Immature natural killer cell (primary cell): ENCODE data around the gene MCOLN2. TPM values are rescaled to one million over a fixed set of nuclear protein-coding genes. Genes with fewer than 3 reads are reported as not detected.

Source experiments
- DNase-seq, 3 donors: peaks; one replicate each; pipeline ENCODE4 v3.0.0; 2022; ENCODE audit warnings: mixed read lengths in 1 of 3
- H3K27ac Mint-ChIP-seq, 6 donors: one replicate each; pipeline ENCODE4 v1.8.0; 2020; ENCODE audit warnings: mixed read lengths in 6 of 6, mild to moderate bottlenecking in 5 of 6, inconsistent platforms in 4 of 6, moderate library complexity in 3 of 6
- H3K27me3 Mint-ChIP-seq, 3 donors: one replicate each; pipeline ENCODE4 v1.8.0; 2020 to 2021; ENCODE audit warnings: low read depth in 3 of 3, mild to moderate bottlenecking in 3 of 3, mixed read lengths in 3 of 3, moderate library complexity in 3 of 3, inconsistent platforms in 1 of 3
- H3K36me3 Mint-ChIP-seq, 3 donors: one replicate each; pipeline ENCODE4 v1.8.0; 2020; ENCODE audit warnings: mixed read lengths in 3 of 3, inconsistent platforms in 2 of 3, mild to moderate bottlenecking in 2 of 3
- H3K4me1 Mint-ChIP-seq, 2 donors: one replicate each; pipeline ENCODE4 v1.8.0; 2020; ENCODE audit warnings: inconsistent platforms in 2 of 2, mild to moderate bottlenecking in 2 of 2, mixed read lengths in 2 of 2, moderate library complexity in 1 of 2
- H3K4me3 Mint-ChIP-seq, 5 donors: one replicate each; pipeline ENCODE4 v1.8.0; 2020; ENCODE audit warnings: mild to moderate bottlenecking in 5 of 5, mixed read lengths in 5 of 5, inconsistent platforms in 3 of 5, moderate library complexity in 3 of 5
- H3K9me3 Mint-ChIP-seq, 6 donors: one replicate each; pipeline ENCODE4 v1.8.0; 2020; ENCODE audit warnings: mild to moderate bottlenecking in 6 of 6, mixed read lengths in 6 of 6, inconsistent platforms in 4 of 6, moderate library complexity in 3 of 6
- polyA plus RNA-seq, 3 donors: library from polyadenylated mRNA; unstranded; fragments of 300-500 nt; fragmentation: Illumina TruSeq; gene quantifications; one replicate each; pipeline ENCODE4 v1.2.3, GENCODE V29; 2021

MCOLN2 gene
- polyA plus RNA-seq, 3 donors from 2014 or later, result 1.4 to 3.8 (median 2.1) TPM

DNA sequence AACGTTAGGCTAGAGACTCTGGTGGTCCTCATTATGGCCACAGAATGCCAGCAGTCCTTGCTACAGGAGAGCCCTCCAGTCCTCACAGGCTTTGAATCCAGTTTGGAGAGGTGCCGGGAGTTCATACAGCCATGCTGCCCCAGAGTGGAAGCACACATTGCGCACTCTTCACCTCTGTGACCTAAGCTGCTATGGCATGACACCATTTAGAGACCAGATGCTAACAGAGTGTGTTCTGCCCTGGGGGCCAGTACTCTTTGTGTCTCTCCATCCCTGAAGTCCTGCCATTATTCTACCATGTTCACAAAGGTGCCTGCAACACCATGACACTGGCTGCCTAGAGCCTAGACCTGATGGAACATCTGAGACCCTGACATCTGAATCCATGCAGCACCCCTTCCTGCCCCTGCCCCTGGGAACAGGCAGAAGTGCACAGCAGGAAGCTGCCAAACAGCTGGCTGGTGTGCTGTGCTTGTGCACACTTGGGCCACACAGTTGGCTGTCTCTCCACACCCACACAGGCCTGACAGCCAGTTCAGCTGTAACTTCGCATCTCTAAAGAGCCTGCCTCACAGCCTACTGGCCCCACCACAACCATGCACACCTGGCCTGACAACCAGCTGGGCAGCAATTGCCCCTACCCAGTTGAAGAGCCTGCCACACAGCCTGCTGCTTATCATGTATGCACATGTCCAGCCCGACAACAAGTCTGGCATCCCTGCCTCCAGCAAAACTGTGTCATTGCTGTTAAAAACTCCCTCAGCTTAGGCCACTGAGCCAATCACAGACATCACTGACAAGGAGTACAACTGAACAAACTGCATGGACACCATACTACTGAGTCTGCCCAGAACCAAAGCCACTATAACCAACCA, 49.1 kb downstream of the MCOLN2 start:
- H3K27ac Mint-ChIP-seq, result peak overlapping the region in 1 of 6 donors; percentile 94
- H3K9me3 Mint-ChIP-seq, result no peaks in the 10 kb centered on the region
- no peak overlapping the region for H3K4me3 Mint-ChIP-seq
- H3K4me1 Mint-ChIP-seq, result peaks cover 10 to 19% of the 10 kb centered on the region in 2 donors
- DNase-seq, result no peak
- peaks cover 4 to 5% (median 4%) of the 10 kb centered on the region in 3 donors for H3K27me3 Mint-ChIP-seq
- peaks cover 4 to 10% (median 5%) of the 10 kb centered on the region in 3 donors for H3K36me3 Mint-ChIP-seq

DNA sequence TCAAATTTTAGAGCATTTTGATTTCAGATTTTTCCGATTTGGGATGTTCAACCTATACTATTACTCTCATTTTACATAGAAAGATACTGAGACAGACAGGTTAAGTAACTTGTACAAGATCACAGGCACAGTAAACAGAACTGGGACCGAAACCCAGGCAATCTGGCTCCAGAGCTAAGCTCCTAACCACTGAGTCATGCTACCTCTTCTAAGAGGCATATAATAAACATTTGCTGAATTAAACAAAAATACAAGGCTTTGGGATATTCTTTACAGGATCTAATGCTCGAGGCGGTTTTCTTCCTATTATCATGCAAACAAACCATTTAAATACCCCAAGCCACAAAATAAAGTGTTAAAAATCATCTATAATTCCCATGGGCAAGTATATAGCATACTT, 50.3 kb downstream of the MCOLN2 start:
- H3K27ac Mint-ChIP-seq, result peak overlapping the region in 4 of 6 donors; percentile 37 to 94 (median 50)
- peaks cover 4 to 5% (median 4%) of the 10 kb centered on the region in 3 donors for H3K27me3 Mint-ChIP-seq
- no peak for DNase-seq
- no peaks in the 10 kb centered on the region for H3K9me3 Mint-ChIP-seq
- peaks cover 4 to 10% (median 5%) of the 10 kb centered on the region in 3 donors for H3K36me3 Mint-ChIP-seq
- H3K4me3 Mint-ChIP-seq, result peak overlapping the region in 1 of 5 donors; percentile 37
- H3K4me1 Mint-ChIP-seq, result peaks cover 10 to 19% of the 10 kb centered on the region in 2 donors

DNA sequence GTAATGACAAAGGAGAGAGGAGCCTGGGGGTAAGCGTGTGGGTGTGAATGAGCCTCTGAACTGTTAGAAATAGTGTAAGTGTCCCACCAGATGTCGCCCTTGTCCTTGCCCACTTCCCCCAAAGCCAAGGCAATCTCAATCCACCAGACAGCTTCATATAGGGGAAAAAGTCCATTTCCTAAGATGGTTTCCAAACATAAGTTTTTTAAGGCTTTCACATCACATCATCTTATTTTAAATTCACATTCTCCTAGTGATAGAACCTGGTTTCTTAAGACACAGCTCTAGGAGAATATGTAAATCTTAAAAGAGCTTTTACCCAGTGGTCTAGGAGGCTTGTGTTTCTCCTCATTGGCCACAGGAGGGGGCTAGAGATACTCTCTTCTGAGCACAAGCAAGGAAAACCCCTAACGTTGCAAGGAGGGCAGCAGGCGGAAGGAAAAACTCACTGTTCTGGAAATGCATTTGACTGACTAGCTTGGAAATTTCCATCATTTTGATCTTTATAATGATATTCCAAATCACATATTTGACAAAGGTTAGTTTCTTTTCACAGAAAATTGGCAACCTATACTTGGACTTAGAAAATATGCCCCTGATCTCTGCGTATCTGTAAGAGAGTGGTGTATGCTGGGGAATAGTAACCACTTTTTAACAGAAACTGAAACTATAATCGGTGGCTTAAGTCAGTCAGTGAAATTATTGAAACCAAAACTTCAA, 52.0 kb downstream of the MCOLN2 start:
- peak overlapping the region; percentile 82 to 95 (median 90) for H3K4me3 Mint-ChIP-seq
- H3K36me3 Mint-ChIP-seq, result peaks cover 0 to 4% (median 0%) of the 10 kb centered on the region in 3 donors
- peaks cover 4 to 5% (median 4%) of the 10 kb centered on the region in 3 donors for H3K27me3 Mint-ChIP-seq
- DNase-seq, result peak; percentile 88 to 90 (median 90)
- peaks cover 10 to 19% of the 10 kb centered on the region in 2 donors for H3K4me1 Mint-ChIP-seq
- H3K9me3 Mint-ChIP-seq, result no peaks in the 10 kb centered on the region
- H3K27ac Mint-ChIP-seq, result peak overlapping the region; percentile 94 to 98 (median 96)

DNA sequence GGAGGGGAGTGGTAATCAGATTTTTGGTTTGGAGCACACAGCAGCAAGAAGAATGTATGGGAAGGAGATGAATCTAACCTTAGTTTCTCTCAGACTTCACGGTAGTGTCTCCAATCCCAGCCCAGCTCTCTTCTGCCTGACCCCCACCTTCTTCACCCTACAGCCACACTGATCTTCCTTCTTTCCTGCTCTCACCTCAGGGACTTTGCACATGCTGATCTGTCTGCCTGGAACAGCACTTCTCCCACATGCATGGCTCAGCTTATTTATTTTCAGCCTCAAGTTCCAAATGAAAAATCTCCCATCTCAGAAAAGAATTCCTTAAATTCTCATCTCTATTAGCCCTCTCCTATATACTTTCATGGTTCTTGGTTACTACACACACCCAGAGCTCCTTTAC, 55.1 kb downstream of the MCOLN2 start:
- Mint-ChIP-seq H3K27me3 (peaks cover 0 to 5% (median 0%) of the 10 kb centered on the region in 3 donors), H3K4me3 (no peak overlapping the region), H3K27ac (no peak overlapping the region), H3K4me1 (peaks cover 10 to 19% of the 10 kb centered on the region in 2 donors), H3K9me3 (no peaks in the 10 kb centered on the region), H3K36me3 (no peaks in the 10 kb centered on the region)
- no peak for DNase-seq

DNA sequence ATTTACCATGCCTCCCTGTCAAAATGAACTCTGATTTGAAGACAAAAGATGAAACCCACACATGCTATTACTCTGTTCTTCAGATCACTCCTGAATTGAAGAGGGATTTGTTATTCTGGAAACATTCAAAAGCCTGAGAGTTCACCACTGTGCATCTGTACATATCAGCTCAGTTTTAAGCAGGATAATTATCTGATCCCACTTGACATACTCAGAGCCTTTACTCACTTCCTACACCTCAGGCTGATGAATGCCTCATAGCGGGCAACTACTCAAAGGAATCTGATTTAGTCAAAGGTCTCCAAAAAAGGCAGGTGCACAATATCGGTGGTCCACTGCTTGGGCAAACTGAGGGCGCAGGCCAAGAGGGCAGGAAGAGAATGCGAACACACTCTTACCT, 56.4 kb downstream of the MCOLN2 start:
- H3K9me3 Mint-ChIP-seq, result no peaks in the 10 kb centered on the region
- no peaks in the 10 kb centered on the region for H3K36me3 Mint-ChIP-seq
- no peak overlapping the region for H3K27ac Mint-ChIP-seq
- no peaks in the 10 kb centered on the region for H3K27me3 Mint-ChIP-seq
- no peak overlapping the region for H3K4me3 Mint-ChIP-seq
- DNase-seq, result no peak
- peaks cover 7 to 11% of the 10 kb centered on the region in 2 donors for H3K4me1 Mint-ChIP-seq

DNA sequence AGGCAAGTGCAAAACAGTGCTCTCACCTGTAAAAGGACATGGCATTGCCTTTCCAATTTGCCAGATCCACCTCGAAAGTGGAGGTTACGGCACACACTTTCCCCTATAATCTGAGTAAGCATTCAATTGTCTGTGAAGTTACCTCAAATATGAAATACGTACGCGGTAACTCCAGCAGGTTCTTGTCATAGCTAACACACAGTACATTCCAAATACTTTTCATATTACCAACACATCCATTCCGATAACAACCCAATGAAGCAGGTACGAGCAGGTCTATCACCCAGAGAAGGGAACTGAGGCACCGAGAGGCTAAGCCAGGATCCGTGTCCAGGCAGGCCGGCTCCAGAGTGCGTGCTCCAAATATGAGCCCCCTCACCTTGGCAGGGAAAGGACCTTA, 57.2 kb downstream of the MCOLN2 start:
- Mint-ChIP-seq H3K27me3 (no peaks in the 10 kb centered on the region), H3K4me1 (peaks cover 3 to 4% of the 10 kb centered on the region in 2 donors), H3K4me3 (no peak overlapping the region), H3K27ac (no peak overlapping the region), H3K9me3 (no peaks in the 10 kb centered on the region), H3K36me3 (no peaks in the 10 kb centered on the region)
- DNase-seq, result no peak

DNA sequence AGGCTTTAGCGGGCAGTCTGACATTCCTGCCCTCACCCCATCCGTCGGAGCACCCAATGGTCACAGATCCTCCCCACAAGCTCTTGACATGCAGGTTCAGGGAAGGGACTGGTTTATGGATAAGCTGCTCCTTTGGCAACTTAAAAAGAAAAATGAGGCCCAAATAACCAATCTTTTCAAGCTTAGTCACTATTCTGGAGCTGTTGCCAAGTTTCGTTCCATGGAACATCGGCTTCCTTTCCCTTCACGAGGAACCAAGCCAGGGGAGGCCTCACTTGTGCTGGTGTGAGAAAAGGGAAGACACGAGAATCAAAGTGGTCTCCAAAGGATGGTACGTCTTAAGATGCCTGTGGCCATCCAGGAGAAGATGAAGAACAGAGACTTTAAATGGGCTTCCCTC, 57.8 kb downstream of the MCOLN2 start:
- no peak overlapping the region for H3K27ac Mint-ChIP-seq
- H3K27me3 Mint-ChIP-seq, result no peaks in the 10 kb centered on the region
- no peak overlapping the region for H3K4me3 Mint-ChIP-seq
- no peaks in the 10 kb centered on the region for H3K9me3 Mint-ChIP-seq
- no peaks in the 10 kb centered on the region for H3K36me3 Mint-ChIP-seq
- H3K4me1 Mint-ChIP-seq, result no peaks in the 10 kb centered on the region
- DNase-seq, result no peak

DNA sequence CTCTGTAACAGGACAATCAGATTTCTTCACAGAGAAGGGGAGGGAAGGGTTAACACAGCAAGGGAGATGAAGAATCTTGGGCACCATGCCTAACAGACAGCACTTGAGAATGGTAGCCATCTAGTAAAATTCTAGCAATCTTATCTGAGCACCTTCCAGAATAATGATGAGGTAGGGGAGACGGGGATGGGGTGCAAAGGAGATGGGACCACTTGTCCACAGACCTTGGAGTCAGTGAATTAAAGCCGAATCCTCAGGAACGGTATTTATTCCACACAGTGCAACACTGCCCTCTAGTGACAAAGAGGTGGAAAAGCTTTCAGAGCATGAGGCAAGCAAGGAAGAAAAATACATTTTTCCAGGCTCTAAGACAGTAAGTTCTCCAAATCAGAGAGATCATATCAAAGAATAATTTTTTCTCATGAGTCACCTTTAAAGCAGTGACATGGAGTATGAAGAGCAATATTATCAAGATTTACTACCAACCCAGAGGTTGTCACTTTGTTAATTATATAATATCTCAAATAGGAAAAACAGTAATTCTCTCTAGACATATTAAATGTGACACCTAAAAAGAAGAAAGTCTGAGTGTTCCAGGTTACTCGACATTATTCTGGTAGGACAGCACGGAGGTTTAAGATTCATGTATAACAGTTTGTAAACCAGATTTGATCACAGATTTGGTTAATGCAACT, 60.6 kb downstream of the MCOLN2 start:
- Mint-ChIP-seq H3K36me3 (peaks cover 0 to 2% (median 0%) of the 10 kb centered on the region in 3 donors), H3K9me3 (no peaks in the 10 kb centered on the region), H3K27ac (no peak overlapping the region), H3K4me1 (no peaks in the 10 kb centered on the region), H3K4me3 (no peak overlapping the region), H3K27me3 (peaks cover 0 to 2% (median 0%) of the 10 kb centered on the region in 3 donors)
- peak; percentile 50 to 56 (median 55) for DNase-seq

DNA sequence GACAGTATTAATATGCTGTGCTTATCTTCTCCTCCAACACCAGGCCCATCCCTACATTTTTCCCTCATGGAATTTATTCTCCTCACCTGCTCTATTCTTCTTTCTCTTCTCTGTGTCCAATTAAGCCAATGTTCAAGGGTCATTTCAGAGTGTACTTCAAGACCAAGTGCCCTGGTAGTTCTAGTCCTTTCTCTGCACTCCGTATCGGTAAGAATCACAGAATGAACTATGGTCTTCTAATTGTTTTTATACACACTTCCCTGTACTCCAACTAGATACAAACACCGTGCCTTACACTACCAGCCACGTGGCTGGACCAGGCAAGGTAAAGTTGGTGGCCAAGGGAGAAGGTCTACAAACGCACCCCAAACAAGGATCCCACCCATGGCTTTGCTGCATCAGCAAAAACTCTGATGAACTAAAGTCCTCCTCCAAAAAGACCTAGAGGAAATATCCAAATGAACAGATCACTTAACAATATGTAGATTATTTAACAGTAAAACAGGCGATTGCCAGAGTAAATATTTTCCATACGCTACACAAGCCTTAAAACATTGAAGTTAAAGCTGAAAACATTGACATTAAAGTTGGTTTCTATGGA, 63.8 kb downstream of the MCOLN2 start:
- H3K4me1 Mint-ChIP-seq, result no peaks in the 10 kb centered on the region
- H3K27ac Mint-ChIP-seq, result no peak overlapping the region
- no peaks in the 10 kb centered on the region for H3K9me3 Mint-ChIP-seq
- peaks cover 0 to 2% (median 2%) of the 10 kb centered on the region in 3 donors for H3K27me3 Mint-ChIP-seq
- no peak overlapping the region for H3K4me3 Mint-ChIP-seq
- no peak for DNase-seq
- peaks cover 0 to 2% (median 2%) of the 10 kb centered on the region in 3 donors for H3K36me3 Mint-ChIP-seq

DNA sequence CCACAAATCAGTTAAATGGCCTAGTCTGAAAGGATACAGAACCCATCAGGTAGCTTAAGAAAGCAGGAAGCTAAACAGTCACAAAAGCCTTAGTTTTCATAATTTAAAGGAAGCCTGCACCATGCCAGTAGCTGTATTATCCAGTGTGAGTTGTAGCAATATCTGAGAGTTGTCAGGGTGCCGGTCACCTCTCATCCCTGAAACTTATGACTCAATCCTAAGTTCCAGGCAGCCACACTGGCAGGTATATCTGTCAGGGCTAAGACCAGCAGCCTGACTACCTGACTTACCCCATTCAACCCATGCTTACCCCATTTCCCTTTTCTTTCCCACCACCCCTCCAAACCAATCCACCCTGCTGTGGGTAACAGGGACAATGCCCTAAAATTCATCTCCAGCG, 66.1 kb downstream of the MCOLN2 start:
- Mint-ChIP-seq H3K4me3 (no peak overlapping the region), H3K27me3 (peaks cover 2% of the 10 kb centered on the region in 3 donors)

DNA sequence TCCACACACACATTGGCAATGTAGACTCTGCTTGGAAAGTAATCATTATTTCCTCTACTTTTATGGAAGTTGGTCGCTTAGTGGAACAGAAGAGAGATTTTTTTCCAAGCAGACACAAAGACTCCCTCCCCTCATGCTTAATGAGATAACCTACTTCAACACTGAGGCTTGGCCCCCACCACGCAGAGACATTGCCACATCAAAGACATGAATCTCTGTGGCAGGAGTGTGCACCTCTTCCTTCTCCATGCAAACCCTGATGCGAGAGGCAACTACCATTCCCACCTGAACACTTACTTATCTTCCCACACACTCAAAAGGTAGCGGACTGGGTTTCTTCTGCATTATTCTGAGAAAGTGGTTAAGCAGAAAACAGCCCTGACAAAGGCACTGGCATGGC, 66.6 kb downstream of the MCOLN2 start:
- peaks cover 0 to 6% (median 2%) of the 10 kb centered on the region in 3 donors for H3K36me3 Mint-ChIP-seq
- H3K27ac Mint-ChIP-seq, result no peak overlapping the region
- no peaks in the 10 kb centered on the region for H3K9me3 Mint-ChIP-seq
- H3K4me1 Mint-ChIP-seq, result no peaks in the 10 kb centered on the region
- H3K27me3 Mint-ChIP-seq, result peaks cover 2% of the 10 kb centered on the region in 3 donors
- DNase-seq, result no peak
- no peak overlapping the region for H3K4me3 Mint-ChIP-seq

More for the DNA sequence above, 66.1 kb downstream of the MCOLN2 start:
- H3K36me3 Mint-ChIP-seq, result peaks cover 0 to 6% (median 2%) of the 10 kb centered on the region in 3 donors
- no peaks in the 10 kb centered on the region for H3K4me1 Mint-ChIP-seq
- DNase-seq, result no peak
- no peaks in the 10 kb centered on the region for H3K9me3 Mint-ChIP-seq
- no peak overlapping the region for H3K27ac Mint-ChIP-seq

DNA sequence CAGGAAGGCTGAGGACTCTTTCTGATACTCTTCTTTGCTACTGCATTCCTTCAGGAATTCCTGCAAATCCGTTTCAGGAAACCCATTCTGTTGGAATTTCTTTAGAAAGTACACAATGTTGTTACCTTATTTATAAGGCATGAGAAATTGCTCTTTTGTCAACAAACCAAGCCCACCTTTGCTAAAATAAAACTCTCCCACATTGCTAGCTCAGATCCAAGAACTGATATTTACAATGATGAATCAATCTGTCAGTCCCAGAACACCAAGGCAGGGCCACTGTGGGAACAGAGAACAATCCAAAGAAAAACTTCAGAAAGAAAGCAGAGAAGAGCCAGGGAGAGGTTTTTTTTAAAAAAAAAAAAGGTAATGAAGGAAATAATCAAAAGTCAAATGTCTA, 67.3 kb downstream of the MCOLN2 start:
- Mint-ChIP-seq H3K9me3 (no peaks in the 10 kb centered on the region), H3K4me3 (no peak overlapping the region), H3K27me3 (peaks cover 2% of the 10 kb centered on the region in 3 donors), H3K4me1 (no peaks in the 10 kb centered on the region), H3K27ac (no peak overlapping the region), H3K36me3 (peaks cover 0 to 6% (median 2%) of the 10 kb centered on the region in 3 donors)
- no peak for DNase-seq

DNA sequence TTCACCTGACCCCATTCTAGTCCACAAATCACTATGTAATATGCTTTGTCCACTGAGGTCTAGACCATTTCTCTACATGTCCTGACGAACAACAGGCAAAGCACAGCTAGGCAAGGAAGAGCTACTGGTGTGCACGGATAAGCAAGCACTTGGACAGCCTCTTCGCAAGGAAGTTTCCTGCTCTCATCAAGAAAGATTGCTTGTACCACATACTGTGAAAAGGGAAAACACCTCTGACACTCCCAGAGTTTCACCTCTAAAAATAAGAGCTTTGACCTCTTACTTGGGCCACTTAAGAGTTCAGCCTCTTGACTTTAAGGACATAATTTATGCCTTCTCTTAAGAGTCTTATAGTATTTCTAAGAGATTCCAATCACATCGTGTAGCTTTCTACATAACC, 67.9 kb downstream of the MCOLN2 start:
- Mint-ChIP-seq H3K27ac (no peak overlapping the region), H3K36me3 (peaks cover 0 to 6% (median 2%) of the 10 kb centered on the region in 3 donors), H3K27me3 (peaks cover 2% of the 10 kb centered on the region in 3 donors), H3K9me3 (no peaks in the 10 kb centered on the region), H3K4me1 (no peaks in the 10 kb centered on the region), H3K4me3 (no peak overlapping the region)
- no peak for DNase-seq
